Measurements from ENCODE around the gene PTPN5.

DNA sequence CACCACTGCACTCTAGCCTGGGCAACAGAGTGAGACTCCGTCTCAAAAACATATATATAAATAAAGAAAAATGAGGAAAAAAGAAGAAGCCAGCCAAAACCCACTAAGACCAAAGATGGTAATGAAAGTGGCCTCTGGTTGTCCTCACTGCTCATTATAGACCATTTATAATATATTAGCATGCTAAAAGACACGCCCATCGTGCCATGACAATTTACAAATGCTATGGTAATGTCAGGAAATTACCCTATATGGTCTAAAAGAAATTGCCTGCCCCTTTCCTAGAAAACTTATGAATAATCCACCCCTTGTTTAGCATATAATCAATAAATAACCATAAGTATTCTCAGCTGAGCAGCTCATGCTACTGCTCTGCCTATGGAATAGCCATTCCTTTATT, 109.1 kb downstream of the PTPN5 start:
- no peak for TF ChIP-seq GATA2 (IDR thresholded peaks at IDR 0.05; ENCODE audit: low read depth, low read length)
- TF ChIP-seq GATA3 (IDR thresholded peaks at IDR 0.05; ENCODE audit: low read depth, low read length), result no peak

All from SH-SY5Y (cell line).